ENCODE results near the gene CRB2.

DNA sequence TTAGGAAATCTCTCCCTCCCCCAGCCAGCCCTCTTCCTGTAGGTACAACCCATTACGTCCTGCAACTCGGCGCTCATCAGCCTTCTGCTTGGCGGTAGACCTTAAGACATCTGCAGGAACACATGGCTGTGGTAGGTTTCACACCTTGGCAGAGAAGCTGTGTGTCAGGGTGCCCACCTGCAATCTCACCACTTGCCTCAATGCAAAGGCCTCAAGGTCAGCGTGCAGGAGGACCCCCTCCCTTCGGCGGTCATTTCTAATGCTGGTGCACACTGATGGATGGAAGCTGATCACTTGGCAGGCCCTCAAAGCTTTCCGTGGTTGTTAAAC is 67.3 kb downstream of the CRB2 start:
- no peak for TF ChIP-seq POLR2A (IDR thresholded peaks at IDR 0.05)
- TF ChIP-seq, protein P1, sequence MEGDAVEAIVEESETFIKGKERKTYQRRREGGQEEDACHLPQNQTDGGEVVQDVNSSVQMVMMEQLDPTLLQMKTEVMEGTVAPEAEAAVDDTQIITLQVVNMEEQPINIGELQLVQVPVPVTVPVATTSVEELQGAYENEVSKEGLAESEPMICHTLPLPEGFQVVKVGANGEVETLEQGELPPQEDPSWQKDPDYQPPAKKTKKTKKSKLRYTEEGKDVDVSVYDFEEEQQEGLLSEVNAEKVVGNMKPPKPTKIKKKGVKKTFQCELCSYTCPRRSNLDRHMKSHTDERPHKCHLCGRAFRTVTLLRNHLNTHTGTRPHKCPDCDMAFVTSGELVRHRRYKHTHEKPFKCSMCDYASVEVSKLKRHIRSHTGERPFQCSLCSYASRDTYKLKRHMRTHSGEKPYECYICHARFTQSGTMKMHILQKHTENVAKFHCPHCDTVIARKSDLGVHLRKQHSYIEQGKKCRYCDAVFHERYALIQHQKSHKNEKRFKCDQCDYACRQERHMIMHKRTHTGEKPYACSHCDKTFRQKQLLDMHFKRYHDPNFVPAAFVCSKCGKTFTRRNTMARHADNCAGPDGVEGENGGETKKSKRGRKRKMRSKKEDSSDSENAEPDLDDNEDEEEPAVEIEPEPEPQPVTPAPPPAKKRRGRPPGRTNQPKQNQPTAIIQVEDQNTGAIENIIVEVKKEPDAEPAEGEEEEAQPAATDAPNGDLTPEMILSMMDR (IDR thresholded peaks at IDR 0.05): no peak

All from heart left ventricle (tissue), 13 donors.